ENCODE measurements around the gene SERPINE1.

SERPINE1 gene

GRCh38 chr7:101174322-101174854 is 47.5 kb downstream of the SERPINE1 start:
- ChIA-PET POLR2A (no interaction called here), CTCF (interaction anchor here (0.9 to 6.2 kb wide), 9 partner anchors 16 to 212 kb away, joined by 3 to 42 read pairs (median 4); no protein-coding TSS in a partner anchor)
- no peak for TF ChIP-seq CTCF (IDR thresholded peaks at IDR 0.05; ENCODE audit: control extremely low read depth, extremely low read depth, low read depth, missing control alignments)
- DNase-seq (ENCODE audit: extremely low spot score) = no peak

- DNase-seq (ENCODE audit: extremely low spot score) = no peak
- ChIA-PET POLR2A (no interaction called here), CTCF (interaction anchor here (1.6 to 6.2 kb wide), 2 partner anchors 17 to 42 kb away, joined by 4 to 42 read pairs; partner anchors contain the start of genes PLOD3 and ZNHIT1)
- no peak for TF ChIP-seq CTCF (IDR thresholded peaks at IDR 0.05; ENCODE audit: control extremely low read depth, extremely low read depth, low read depth, missing control alignments)
These were observed 48.8 kb downstream of the SERPINE1 start for GRCh38 chr7:101175664-101176063.

GRCh38 chr7:101177644-101178043 is 50.7 kb downstream of the SERPINE1 start:
- no peak for DNase-seq (ENCODE audit: extremely low spot score)
- TF ChIP-seq CTCF (IDR thresholded peaks at IDR 0.05; ENCODE audit: control extremely low read depth, extremely low read depth, low read depth, missing control alignments) = no peak
- ChIA-PET POLR2A (no interaction called here), CTCF (interaction anchor here (2.5 to 6.2 kb wide), 2 partner anchors 15 to 34 kb away, joined by 10 to 42 read pairs; no protein-coding TSS in a partner anchor)

GRCh38 chr7:101179117-101179516 is 52.2 kb downstream of the SERPINE1 start:
- no peak for TF ChIP-seq CTCF (IDR thresholded peaks at IDR 0.05; ENCODE audit: control extremely low read depth, extremely low read depth, low read depth, missing control alignments)
- ChIA-PET CTCF (interaction anchor here (6.2 kb wide), 1 partner anchor 13 kb away, joined by 42 read pairs; no protein-coding TSS in a partner anchor), POLR2A (no interaction called here)
- DNase-seq (ENCODE audit: extremely low spot score) = no peak

- CTCF ChIA-PET = interaction anchor here (0.9 kb wide), 1 partner anchor 13 kb away, joined by 5 read pairs; no protein-coding TSS in a partner anchor
- no peak for TF ChIP-seq CTCF (IDR thresholded peaks at IDR 0.05; ENCODE audit: control extremely low read depth, extremely low read depth, low read depth, missing control alignments)
- no peak for DNase-seq (ENCODE audit: extremely low spot score)
- POLR2A ChIA-PET = no interaction called here
These were observed 52.8 kb downstream of the SERPINE1 start for GRCh38 chr7:101179713-101180112.

GRCh38 chr7:101180130-101180755 is 53.3 kb downstream of the SERPINE1 start, which contains the start of gene NAT16:
Gene NAT16 (minus strand): TSS chr7:101180293. CDS start chr7:101174807, 5,486 bp downstream.
- DNase-seq (ENCODE audit: extremely low spot score) = no peak
- ChIA-PET CTCF (interaction anchor here (0.9 to 1.6 kb wide), 2 partner anchors 12 kb away, joined by 5 to 7 read pairs; no protein-coding TSS in a partner anchor), POLR2A (no interaction called here)
- TF ChIP-seq CTCF (IDR thresholded peaks at IDR 0.05; ENCODE audit: control extremely low read depth, extremely low read depth, low read depth, missing control alignments) = no peak
